ENCODE results near the gene DPEP1. TPM values are rescaled to one million over a fixed set of nuclear protein-coding genes. Genes with fewer than 3 reads are reported as not detected.

DPEP1 gene
- total RNA-seq, 3 donors from 2014 or later, result not detected

- Mint-ChIP-seq H3K4me1 (ENCODE audit: low read depth) (peaks cover 3% of the 10 kb centered on the region), H3K27me3 (ENCODE audit: low read depth) (no peaks in the 10 kb centered on the region), H3K4me3 (no peak overlapping the region), H3K9me3 (no peaks in the 10 kb centered on the region), H3K36me3 (ENCODE audit: insufficient read depth) (no peaks in the 10 kb centered on the region)
- DNase-seq, result no peak
- no peak for ATAC-seq
These were observed 58.9 kb downstream of the DPEP1 start for GRCh38 chr16:89672177-89672941.

GRCh38 chr16:89678258-89678657, 64.8 kb downstream of the DPEP1 start:
- Mint-ChIP-seq H3K4me3 (no peak overlapping the region), H3K27me3 (ENCODE audit: low read depth) (no peaks in the 10 kb centered on the region), H3K4me1 (ENCODE audit: low read depth) (no peaks in the 10 kb centered on the region), H3K9me3 (no peaks in the 10 kb centered on the region), H3K36me3 (ENCODE audit: insufficient read depth) (no peaks in the 10 kb centered on the region)
- no peak for ATAC-seq
- no peak for DNase-seq

- H3K4me3 Mint-ChIP-seq, result peak overlapping the region; percentile 62
- no peak for DNase-seq
- H3K9me3 Mint-ChIP-seq, result no peaks in the 10 kb centered on the region
- H3K4me1 Mint-ChIP-seq (ENCODE audit: low read depth), result peaks cover 9% of the 10 kb centered on the region
- no peaks in the 10 kb centered on the region for H3K27me3 Mint-ChIP-seq (ENCODE audit: low read depth)
- no peak for ATAC-seq
- H3K36me3 Mint-ChIP-seq (ENCODE audit: insufficient read depth), result peaks cover 6% of the 10 kb centered on the region
These were observed 72.5 kb downstream of the DPEP1 start for GRCh38 chr16:89685916-89686315.

GRCh38 chr16:89686520-89687091, 73.2 kb downstream of the DPEP1 start, which contains the start of gene CDK10:
TSS of gene CDK10 (plus strand) at chr16:89686689. CDS start at chr16:89686711, 22 bp downstream.
- H3K36me3 Mint-ChIP-seq (ENCODE audit: insufficient read depth), result peaks cover 6% of the 10 kb centered on the region
- DNase-seq, result peak; percentile 86
- H3K4me1 Mint-ChIP-seq (ENCODE audit: low read depth), result peaks cover 9% of the 10 kb centered on the region
- H3K4me3 Mint-ChIP-seq, result peak within 1 kb of the TSS; percentile 90
- H3K27me3 Mint-ChIP-seq (ENCODE audit: low read depth), result no peaks in the 10 kb centered on the region
- no peaks in the 10 kb centered on the region for H3K9me3 Mint-ChIP-seq
- ATAC-seq, result peak; percentile 94

GRCh38 chr16:89687092-89687940, 73.9 kb downstream of the DPEP1 start:
- ATAC-seq, result peak; percentile 26 to 44
- H3K27me3 Mint-ChIP-seq (ENCODE audit: low read depth), result no peaks in the 10 kb centered on the region
- peak overlapping the region; percentile 90 for H3K4me3 Mint-ChIP-seq
- H3K36me3 Mint-ChIP-seq (ENCODE audit: insufficient read depth), result peaks cover 6% of the 10 kb centered on the region
- no peaks in the 10 kb centered on the region for H3K9me3 Mint-ChIP-seq
- H3K4me1 Mint-ChIP-seq (ENCODE audit: low read depth), result peaks cover 9% of the 10 kb centered on the region
- DNase-seq, result no peak

Other genes starting within 250 kb of the DPEP1 start
- gene ANKRD11, start 123.1 kb upstream of the DPEP1 start, total RNA-seq, result 100 to 1,000 TPM; 153 to 181 (median 162) TPM
- 10 to 100 TPM; 76.1 to 88.4 (median 78.5) TPM for gene SPG7, start 105.2 kb upstream of the DPEP1 start, total RNA-seq
- gene RPL13, start 53.0 kb upstream of the DPEP1 start, total RNA-seq, result 1,000 to 10,000 TPM; 3,320 to 3,425 (median 3,389) TPM
- 10 to 100 TPM; 18.0 to 19.5 (median 19.1) TPM for gene CPNE7, start 37.9 kb upstream of the DPEP1 start, total RNA-seq
- gene CHMP1A, start 44.1 kb downstream of the DPEP1 start, total RNA-seq, result 100 to 1,000 TPM; 108 to 111 (median 108) TPM
- 10 to 100 TPM in 1 of 3 donors, 1 to 10 TPM in 2; 7.5 to 11.8 (median 8.0) TPM for gene SPATA33, start 44.2 kb downstream of the DPEP1 start, total RNA-seq
- gene CDK10, start 73.0 kb downstream of the DPEP1 start, total RNA-seq, result 10 to 100 TPM; 76.3 to 82.5 (median 81.9) TPM
- gene SPATA2L, start 88.1 kb downstream of the DPEP1 start, total RNA-seq, result 10 to 100 TPM; 13.6 to 16.4 (median 14.3) TPM
- gene VPS9D1, start 107.3 kb downstream of the DPEP1 start, total RNA-seq, result 1 to 10 TPM; 2.2 to 4.8 (median 2.9) TPM
- gene ZNF276, start 107.9 kb downstream of the DPEP1 start, total RNA-seq, result 10 to 100 TPM; 33.1 to 40.7 (median 35.5) TPM
- 100 to 1,000 TPM in 1 of 3 donors, 10 to 100 TPM in 2; 76.3 to 100 (median 89.4) TPM for gene FANCA, start 203.0 kb downstream of the DPEP1 start, total RNA-seq
- under 1 TPM; 0.21 to 0.49 (median 0.23) TPM for gene SPIRE2, start 214.8 kb downstream of the DPEP1 start, total RNA-seq